GM23248 (cell line): Measurements from ENCODE around the gene TTC23.

Experiments
- EZH2 ChIP-seq: fragments of 200-600 bp; sonication (generic); IDR thresholded peaks from 2 replicates; pipeline ENCODE4 v1.6.1; 2018; ENCODE audit warnings: antibody characterized with exemption, mild to moderate bottlenecking; ENCODE audit not compliant: insufficient read depth, poor library complexity, severe bottlenecking
- EZH2phosphoT487 ChIP-seq: fragments of 200-600 bp; sonication (generic); IDR thresholded peaks from 2 replicates; pipeline ENCODE4 v1.6.1; 2018; ENCODE audit warnings: antibody characterized with exemption, moderate library complexity, mild to moderate bottlenecking, low read depth; ENCODE audit not compliant: insufficient read depth

DNA sequence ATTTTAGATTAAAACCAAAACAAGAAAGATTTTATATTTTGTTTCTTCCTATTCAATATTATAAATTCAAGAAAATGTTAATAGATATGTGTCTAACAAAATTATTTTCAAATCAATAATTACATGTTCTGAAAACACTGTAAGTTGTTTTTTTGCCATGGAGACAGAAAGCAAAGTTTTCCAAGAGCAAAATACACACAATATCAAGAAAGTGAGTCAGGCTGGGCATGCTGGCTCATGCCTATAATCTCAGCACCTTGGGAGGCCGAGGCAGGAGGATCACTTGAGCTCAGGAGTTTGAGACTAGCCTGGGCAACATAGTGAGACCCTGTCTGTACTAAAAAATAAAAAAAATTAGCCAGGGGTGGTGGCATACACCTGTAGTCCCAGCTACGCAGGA, 71.7 kb downstream of the TTC23 start:
- TF ChIP-seq EZH2 (no peak), EZH2phosphoT487 (no peak)
